B cell (primary cell): Measurements from ENCODE around the gene UTP11. TPM values are rescaled to one million over a fixed set of nuclear protein-coding genes. Genes with fewer than 3 reads are reported as not detected.

ENCODE experiments used
- ATAC-seq: fragments of 200-7000 bp; cut with Tn5 transposase; one replicate; pipeline ENCODE4 v1.10.0; 2021; ENCODE audit warnings: low read depth, mild to moderate bottlenecking, moderate number of reproducible peaks, moderate library complexity
- CTCF ChIA-PET: fragments of 350-600 bp; sonication (Branson Sonifier 250); formaldehyde crosslinking; loops from one replicate; lab custom pipeline; 2021; ENCODE audit warnings: antibody characterized with exemption, inconsistent platforms; lab: Charles Lee
- POLR2A ChIA-PET: fragments of 350-600 bp; sonication (Branson Sonifier 250); formaldehyde crosslinking; loops from one replicate; lab custom pipeline; 2021; ENCODE audit warnings: antibody characterized with exemption; lab: Charles Lee
- DNase-seq: peaks from one replicate; pipeline ENCODE4 v3.0.0; 2013
- H2AFZ ChIP-seq: 2 replicates; pipeline ENCODE4 v1.6.1; 2012; ENCODE audit warnings: mild to moderate bottlenecking, low read depth, low read length; ENCODE audit not compliant: insufficient read depth, poor library complexity, severe bottlenecking
- H3K27ac ChIP-seq, 2 donors: 1 replicate in 1 of 2; 2 replicates in 1 of 2; pipeline ENCODE4 v1.5.1; 2012 to 2013; ENCODE audit warnings: low read length in 2 of 2, mild to moderate bottlenecking in 2 of 2, moderate library complexity in 1 of 2
- H3K27me3 ChIP-seq, 4 experiments: fragments of 200-600 bp in 1 of 4; sonication (generic) in 1 of 4; replicated peaks in 1 of 4; 1 replicate in 2 of 4; 2 replicates in 2 of 4; pipeline versions ENCODE4 v1.6.1 to v1.7.0; 2013 to 2016; ENCODE audit warnings: low read length in 3 of 4, mild to moderate bottlenecking in 2 of 4, mixed read lengths in 1 of 4, moderate library complexity in 1 of 4; ENCODE audit not compliant: insufficient read depth in 4 of 4, control insufficient read depth in 3 of 4; ENCODE audit errors: control extremely low read depth in 1 of 4
- H3K36me3 ChIP-seq, 2 experiments: replicated peaks in 1 of 2; 1 replicate in 1 of 2; 2 replicates in 1 of 2; pipeline versions ENCODE4 v1.6.1 to v1.7.1; 2013; ENCODE audit warnings: low read length in 1 of 2; ENCODE audit not compliant: insufficient read depth in 2 of 2, control insufficient read depth in 1 of 2; ENCODE audit errors: control extremely low read depth in 1 of 2, extremely low read depth in 1 of 2
- H3K4me1 ChIP-seq, 2 donors: fragments of 200-600 bp in 1 of 2; sonication (generic) in 1 of 2; 1 replicate in 1 of 2; 2 replicates in 1 of 2; pipeline versions ENCODE4 v1.5.1 to v1.6.1; 2013 to 2017; ENCODE audit warnings: low read length in 2 of 2; ENCODE audit not compliant: control insufficient read depth in 2 of 2, insufficient read depth in 2 of 2
- H3K4me2 ChIP-seq: replicated peaks from 2 replicates; pipeline ENCODE3; 2012; ENCODE audit warnings: mild to moderate bottlenecking, low read depth, low read length; ENCODE audit not compliant: poor library complexity, severe bottlenecking
- H3K4me3 ChIP-seq, 5 experiments: fragments of 200-600 bp in 1 of 5; sonication (generic) in 1 of 5; 1 replicate in 3 of 5; 2 replicates in 2 of 5; pipeline versions ENCODE4 v1.5.1 to v1.7.0; 2011 to 2016; ENCODE audit warnings: low read length in 4 of 5, mild to moderate bottlenecking in 4 of 5, low read depth in 2 of 5, control low read depth in 1 of 5, moderate library complexity in 1 of 5; ENCODE audit not compliant: insufficient read depth in 1 of 5; ENCODE audit errors: control extremely low read depth in 1 of 5, extremely low read depth in 1 of 5
- H3K79me2 ChIP-seq: fragments of 200-600 bp; sonication (generic); one replicate; pipeline ENCODE4 v1.6.0; 2016; ENCODE audit warnings: low read length; ENCODE audit not compliant: control insufficient read depth, insufficient read depth
- H3K9ac ChIP-seq: fragments of 200-600 bp; sonication (generic); 2 replicates; pipeline ENCODE4 v1.6.1; 2017; ENCODE audit warnings: mild to moderate bottlenecking, low read length, moderate library complexity
- H3K9me3 ChIP-seq, 3 donors: one replicate each; pipeline versions ENCODE4 v1.6.1 to v1.7.1; 2013; ENCODE audit warnings: low read length in 2 of 3; ENCODE audit not compliant: control insufficient read depth in 2 of 3, insufficient read depth in 1 of 3; ENCODE audit errors: control extremely low read depth in 1 of 3
- H4K20me1 ChIP-seq: 2 replicates; pipeline ENCODE4 v1.6.0; 2012; ENCODE audit warnings: mild to moderate bottlenecking, low read length; ENCODE audit not compliant: insufficient read depth, control insufficient read depth, poor library complexity, severe bottlenecking
- H3K27ac Mint-ChIP-seq: one replicate; pipeline ENCODE4 v1.8.0; 2021; ENCODE audit warnings: mixed read lengths
- H3K27me3 Mint-ChIP-seq: one replicate; pipeline ENCODE4 v1.8.0; 2021; ENCODE audit warnings: mixed read lengths
- H3K4me1 Mint-ChIP-seq: one replicate; pipeline ENCODE4 v1.8.0; 2021; ENCODE audit warnings: mixed read lengths
- H3K4me3 Mint-ChIP-seq: one replicate; pipeline ENCODE4 v1.8.0; 2021; ENCODE audit warnings: mixed read lengths
- H3K9me3 Mint-ChIP-seq: one replicate; pipeline ENCODE4 v1.8.0; 2022; ENCODE audit warnings: mixed read lengths; ENCODE audit not compliant: insufficient read depth
- CTCF ChIP-seq: fragments of 200-600 bp; IDR thresholded peaks from one replicate; pipeline ENCODE4 v1.8.0; 2022; ENCODE audit warnings: antibody characterized with exemption, mild to moderate bottlenecking
- EZH2 ChIP-seq: IDR thresholded peaks from 2 replicates; pipeline ENCODE4 v1.6.1; 2012; ENCODE audit warnings: borderline replicate concordance, low read depth, mild to moderate bottlenecking, moderate library complexity, low read length; ENCODE audit not compliant: insufficient read depth, poor library complexity, severe bottlenecking
- WGBS: methylation state at CpG from one replicate; pipeline ENCODE4 v1.1.5; 2013; ENCODE audit warnings: missing lambda C conversion rate; ENCODE audit not compliant: insufficient coverage; 5-methylcytosine and 5-hydroxymethylcytosine counted together
- intact Hi-C: fragments of 100-400 bp; cut with micrococcal nuclease; formaldehyde crosslinking; loops from one replicate; pipeline ENCODE4 v1.10.0; 2022
- polyA plus RNA-seq: library from polyadenylated mRNA; depleted of rRNA; stranded (reverse); fragments of >200 nt; gene quantifications from 2 replicates; pipeline ENCODE4 v1.2.3, GENCODE V29; 2012
- total RNA-seq, 2 donors: library from RNA; stranded (reverse); fragments of 120-200 nt in 1 of 2; gene quantifications; 1 replicate in 1 of 2; 2 replicates in 1 of 2; pipeline versions ENCODE4 v1.2.3 to v1.2.4, GENCODE V29; 2013 to 2022

The UTP11 gene
- total and polyA plus RNA-seq, 2 donors (not counting 1 experiment from before 2014, with no cell fraction given): 6.0 to 16.8 TPM

DNA sequence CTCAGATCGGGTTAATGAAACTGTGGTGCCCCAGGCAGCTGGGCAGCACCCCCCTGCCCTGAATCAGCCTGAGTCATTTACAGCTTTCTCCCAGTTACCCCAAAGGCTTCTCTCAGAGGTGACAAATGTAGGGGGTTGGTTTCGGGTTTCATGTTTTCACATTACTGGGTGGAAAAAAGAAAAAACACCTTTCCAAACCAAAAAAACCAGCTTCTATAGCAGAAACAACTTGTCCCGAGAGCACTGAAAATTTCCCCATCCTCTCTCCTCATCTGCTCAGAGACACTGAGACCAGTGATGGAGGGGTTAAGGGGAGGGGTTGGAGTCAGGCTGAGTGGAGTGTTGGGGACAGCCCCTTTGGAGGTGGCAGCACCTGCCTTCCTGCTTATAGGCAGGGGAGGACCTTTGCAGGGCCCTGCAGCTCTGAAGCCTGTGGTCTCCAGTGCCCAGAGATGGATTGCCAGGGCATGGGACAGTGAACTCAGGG is 15.6 kb downstream of the UTP11 start:
- no peak overlapping the region for H3K4me3 Mint-ChIP-seq

More for the DNA sequence above, 15.6 kb downstream of the UTP11 start:
- Histone ChIP-seq H3K27me3 (no peaks in the 10 kb centered on the region), H3K4me3 (no peak overlapping the region), H3K4me2 (no peak overlapping the region), H3K4me1 (peaks cover 5 to 13% of the 10 kb centered on the region in 2 donors), H3K79me2 (no peaks in the 10 kb centered on the region), H4K20me1 (no peaks in the 10 kb centered on the region), H3K9me3 (no peaks in the 10 kb centered on the region), H2AFZ (no peak overlapping the region), H3K36me3 (peaks cover 6 to 24% of the 10 kb centered on the region in 2 experiments), H3K27ac (no peak overlapping the region), H3K9ac (no peak overlapping the region)
- no peak overlapping the region for H3K27ac Mint-ChIP-seq
- no peak for DNase-seq
- H3K4me1 Mint-ChIP-seq: peaks cover 19% of the 10 kb centered on the region
- WGBS: no CpG with 5 or more reads among the region's 3 CpGs
- no peak for TF ChIP-seq CTCF
- no peak for TF ChIP-seq EZH2
- CTCF ChIA-PET: interaction anchor here (0.9 to 3.5 kb wide), 3 partner anchors 12 to 475 kb away, joined by 3 to 15 read pairs (median 13); no protein-coding TSS in a partner anchor
- no peaks in the 10 kb centered on the region for H3K9me3 Mint-ChIP-seq
- peak; percentile 51 for ATAC-seq
- POLR2A ChIA-PET: no interaction called here
- intact Hi-C loops: loop anchor here (5.0 kb wide), 1 partner anchor 474 kb away; no protein-coding TSS in a partner anchor
- peaks cover 5% of the 10 kb centered on the region for H3K27me3 Mint-ChIP-seq
